ENCODE measurements around the gene TACC2. TPM values are rescaled to one million over a fixed set of nuclear protein-coding genes. Genes with fewer than 3 reads are reported as not detected.
A peak's percentile ranks its signal among the peaks of the same experiment; 100 is the strongest.

The TACC2 gene
- total and polyA plus RNA-seq, 9 of the 15 experiments (the other 6 are each of a cell fraction or from before 2014, with no cell fraction given): under 0.01 to 0.35 (median 0.03) TPM; not detected in 6

DNA sequence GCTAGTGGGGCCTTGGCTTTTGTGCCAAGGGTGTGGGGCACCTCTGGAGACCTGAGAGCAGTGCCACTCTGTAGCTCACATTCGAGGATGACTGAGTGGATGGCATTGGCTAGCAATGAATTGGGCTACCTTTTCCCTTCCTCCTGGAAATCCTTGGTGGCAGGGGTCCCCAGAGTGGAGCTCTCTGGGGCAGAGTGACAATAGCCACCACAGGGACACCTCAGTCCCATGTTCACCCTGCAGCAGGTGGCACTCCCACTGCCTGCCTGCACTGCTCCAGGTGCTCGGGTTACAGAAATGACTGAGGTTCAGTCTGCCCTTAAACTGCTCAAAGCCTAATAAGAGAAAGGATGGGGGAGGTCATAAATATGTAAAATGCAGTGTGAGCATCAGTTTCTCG, 300.0 kb downstream of the TACC2 start (continued):
- TF ChIP-seq CEBPG (CRISPR knock-in tag; IDR thresholded peaks at IDR 0.05) (no peak), CEBPG (tag; conservative IDR thresholded peaks at IDR 0.05 in 1 of 2, IDR thresholded peaks at IDR 0.05 in 1 of 2) (no peak), PPARD (CRISPR knock-in tag; IDR thresholded peaks at IDR 0.05) (no peak), YBX1 (IDR thresholded peaks at IDR 0.05) (no peak), ZFP91 (CRISPR knock-in tag; IDR thresholded peaks at IDR 0.05) (no peak), HCFC1 (IDR thresholded peaks at IDR 0.05; ENCODE audit: low read depth, low read length) (no peak), ATF7 (IDR thresholded peaks at IDR 0.05) (no peak)
- TF ChIP-seq, protein P1, sequence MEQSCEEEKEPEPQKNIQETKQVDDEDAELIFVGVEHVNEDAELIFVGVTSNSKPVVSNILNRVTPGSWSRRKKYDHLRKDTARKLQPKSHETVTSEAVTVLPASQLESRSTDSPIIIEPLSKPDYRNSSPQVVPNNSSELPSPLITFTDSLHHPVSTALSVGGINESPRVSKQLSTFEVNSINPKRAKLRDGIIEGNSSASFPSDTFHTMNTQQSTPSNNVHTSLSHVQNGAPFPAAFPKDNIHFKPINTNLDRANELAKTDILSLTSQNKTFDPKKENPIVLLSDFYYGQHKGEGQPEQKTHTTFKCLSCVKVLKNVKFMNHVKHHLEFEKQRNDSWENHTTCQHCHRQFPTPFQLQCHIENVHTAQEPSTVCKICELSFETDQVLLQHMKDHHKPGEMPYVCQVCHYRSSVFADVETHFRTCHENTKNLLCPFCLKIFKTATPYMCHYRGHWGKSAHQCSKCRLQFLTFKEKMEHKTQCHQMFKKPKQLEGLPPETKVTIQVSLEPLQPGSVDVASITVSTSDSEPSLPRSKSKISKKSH (CRISPR knock-in tag; IDR thresholded peaks at IDR 0.05): no peak

- Histone ChIP-seq H4K20me1 (replicated peaks; ENCODE audit: control insufficient read depth, insufficient read depth, low read length) (no peaks in the 10 kb centered on the region), H3K27me3 (ENCODE audit: control insufficient read depth in 2 of 2, insufficient read depth in 2 of 2, low read length in 2 of 2) (no peaks in the 10 kb centered on the region; a peak in 1 of 5 replicates), H3K9me3 (replicated peaks; ENCODE audit: control insufficient read depth, insufficient read depth, low read depth, low read length) (no peaks in the 10 kb centered on the region), H3K36me3 (ENCODE audit: control insufficient read depth, insufficient read depth, low read length) (no peaks in the 10 kb centered on the region), H3K4me3 (no peak overlapping the region), H3K4me1 (replicated peaks in 1 of 2; ENCODE audit: control insufficient read depth in 2 of 2, insufficient read depth in 2 of 2, low read length in 2 of 2) (no peaks in the 10 kb centered on the region), H3K79me2 (ENCODE audit: control insufficient read depth, insufficient read depth, low read length) (no peaks in the 10 kb centered on the region), H2AFZ (ENCODE audit: low read depth, low read length) (no peak overlapping the region), H3K9ac (ENCODE audit: insufficient read depth in 1 of 2, low read depth in 2 of 2, low read length in 2 of 2) (no peak overlapping the region), H3K9me1 (ENCODE audit: control insufficient read depth, insufficient read depth, low read length) (no peaks in the 10 kb centered on the region), H3K4me2 (ENCODE audit: insufficient read depth, low read length) (no peak overlapping the region), H3K27ac (ENCODE audit: extremely low read depth, low read depth, low read length) (no peak overlapping the region)
- CTCF ChIA-PET (ENCODE audit: low intra/inter-chr PET ratio): no interaction called here
- no peak for DNase-seq (ENCODE audit: extremely low read depth in 1 of 4, low spot score in 3 of 4)
- TF ChIP-seq, protein P2, sequence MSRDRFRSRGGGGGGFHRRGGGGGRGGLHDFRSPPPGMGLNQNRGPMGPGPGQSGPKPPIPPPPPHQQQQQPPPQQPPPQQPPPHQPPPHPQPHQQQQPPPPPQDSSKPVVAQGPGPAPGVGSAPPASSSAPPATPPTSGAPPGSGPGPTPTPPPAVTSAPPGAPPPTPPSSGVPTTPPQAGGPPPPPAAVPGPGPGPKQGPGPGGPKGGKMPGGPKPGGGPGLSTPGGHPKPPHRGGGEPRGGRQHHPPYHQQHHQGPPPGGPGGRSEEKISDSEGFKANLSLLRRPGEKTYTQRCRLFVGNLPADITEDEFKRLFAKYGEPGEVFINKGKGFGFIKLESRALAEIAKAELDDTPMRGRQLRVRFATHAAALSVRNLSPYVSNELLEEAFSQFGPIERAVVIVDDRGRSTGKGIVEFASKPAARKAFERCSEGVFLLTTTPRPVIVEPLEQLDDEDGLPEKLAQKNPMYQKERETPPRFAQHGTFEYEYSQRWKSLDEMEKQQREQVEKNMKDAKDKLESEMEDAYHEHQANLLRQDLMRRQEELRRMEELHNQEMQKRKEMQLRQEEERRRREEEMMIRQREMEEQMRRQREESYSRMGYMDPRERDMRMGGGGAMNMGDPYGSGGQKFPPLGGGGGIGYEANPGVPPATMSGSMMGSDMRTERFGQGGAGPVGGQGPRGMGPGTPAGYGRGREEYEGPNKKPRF (IDR thresholded peaks at IDR 0.05; ENCODE audit: low read depth, low read length): no peak
- TF ChIP-seq EGR1 (conservative IDR thresholded peaks at IDR 0.05) (no peak), NFIC (IDR thresholded peaks at IDR 0.05) (peak; percentile 39; the same call in 1 of the 2 replicates), RBFOX2 (IDR thresholded peaks at IDR 0.05; ENCODE audit: low read depth, low read length) (no peak)
- BruUV-seq (replicated peaks): no TSS peak
- WGBS (ENCODE audit: insufficient coverage, low coverage, missing lambda C conversion rate): 0% methylated on average over 6 of the region's 7 CpGs
- POLR2A ChIA-PET: no interaction called here
- FAIRE-seq: no peak
- in situ Hi-C loops (cut with MboI): no loop called here
- intact Hi-C loops (cut with micrococcal nuclease): no loop called here
- no peak for ATAC-seq
These were observed 301.4 kb downstream of the TACC2 start for GRCh38 chr10:122290334-122290733.
